ENCODE results near the gene SH3BP5L. TPM values are rescaled to one million over a fixed set of nuclear protein-coding genes. Genes with fewer than 3 reads are reported as not detected.

The SH3BP5L gene
- total and polyA plus RNA-seq, 2 of the 8 experiments (the other 6 are each of a cell fraction or from before 2014, with no cell fraction given) = 20.2 to 28.4 TPM

- no peak for TF ChIP-seq CHD7 (IDR thresholded peaks at IDR 0.05; ENCODE audit: insufficient replicate concordance, low read length)
- no peak for TF ChIP-seq HDAC2 (IDR thresholded peaks at IDR 0.05; ENCODE audit: borderline replicate concordance in 1 of 2, low read depth in 2 of 2, low read length in 2 of 2)
- no peak for TF ChIP-seq ATF2 (IDR thresholded peaks at IDR 0.05; ENCODE audit: low read length)
- no peak for TF ChIP-seq GTF2F1 (IDR thresholded peaks at IDR 0.05; ENCODE audit: borderline replicate concordance, low read depth, low read length)
- TF ChIP-seq SP2 (IDR thresholded peaks at IDR 0.05; ENCODE audit: low read length) = no peak
- no peak for TF ChIP-seq SUZ12 (IDR thresholded peaks at IDR 0.05; ENCODE audit: low read length)
- TF ChIP-seq KDM4A (IDR thresholded peaks at IDR 0.05; ENCODE audit: low read depth, low read length, severe bottlenecking) = no peak
- TF ChIP-seq CBX5 (IDR thresholded peaks at IDR 0.05; ENCODE audit: low read depth, low read length) = no peak
- TF ChIP-seq ZNF274 (IDR thresholded peaks at IDR 0.05; ENCODE audit: borderline replicate concordance, extremely low read depth, low read length) = no peak
Observed at GRCh38 chr1:248775441-248775840, 50.3 kb downstream of the SH3BP5L start (continued).

Data from H1 (cell line).